Transverse colon (tissue), 4 donors: Measurements from ENCODE around the gene PTPRN2.

Source experiments
- EP300 ChIP-seq: sonication (generic); formaldehyde crosslinking; IDR thresholded peaks from one replicate; pipeline ENCODE4 v1.6.1; 2017; ENCODE audit warnings: antibody characterized with exemption, low read depth
- POLR2A ChIP-seq: fragments of 450-650 bp; IDR thresholded peaks from one replicate; pipeline ENCODE4 v1.6.1; 2016; ENCODE audit warnings: antibody characterized with exemption, mild to moderate bottlenecking, moderate library complexity
- POLR2AphosphoS5 ChIP-seq, 3 donors: sonication (generic); formaldehyde crosslinking; IDR thresholded peaks; one replicate each; pipeline ENCODE4 v1.6.1; 2016; ENCODE audit warnings: antibody characterized with exemption in 3 of 3
- TF ChIP-seq, protein P1 (sequence below), 5 experiments: fragments of 200-600 bp in 3 of 5; fragments of 450-650 bp in 2 of 5; sonication (generic) in 3 of 5; IDR thresholded peaks; 1 replicate in 2 of 5; 2 replicates in 3 of 5; pipeline ENCODE4 v1.5.1; 2016 to 2017; ENCODE audit warnings: antibody characterized with exemption in 5 of 5, inconsistent platforms in 3 of 5, mild to moderate bottlenecking in 2 of 5, moderate library complexity in 1 of 5

DNA sequence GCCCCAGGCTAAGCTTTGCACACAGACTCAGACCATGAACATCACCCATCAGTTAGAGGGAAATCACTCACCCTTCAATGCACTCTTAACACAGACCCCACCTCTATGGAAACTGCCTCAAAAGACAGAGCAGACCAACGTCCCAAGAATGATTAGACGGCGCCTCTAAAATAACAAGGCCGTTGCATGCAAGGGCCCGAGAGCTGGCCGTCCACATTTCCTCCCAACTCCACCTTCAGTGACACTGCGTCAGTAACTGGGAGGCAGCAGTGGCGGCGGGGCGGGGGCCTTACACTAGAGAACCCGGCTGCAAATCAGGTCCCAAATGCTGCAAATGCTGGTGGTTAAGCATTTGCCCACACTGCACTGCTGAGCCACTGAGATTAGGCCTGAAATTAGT, 115.0 kb downstream of the PTPRN2 start:
- TF ChIP-seq POLR2AphosphoS5 (IDR thresholded peaks at IDR 0.05) (no peak), EP300 (no peak), POLR2A (no peak)
- TF ChIP-seq, protein P1, sequence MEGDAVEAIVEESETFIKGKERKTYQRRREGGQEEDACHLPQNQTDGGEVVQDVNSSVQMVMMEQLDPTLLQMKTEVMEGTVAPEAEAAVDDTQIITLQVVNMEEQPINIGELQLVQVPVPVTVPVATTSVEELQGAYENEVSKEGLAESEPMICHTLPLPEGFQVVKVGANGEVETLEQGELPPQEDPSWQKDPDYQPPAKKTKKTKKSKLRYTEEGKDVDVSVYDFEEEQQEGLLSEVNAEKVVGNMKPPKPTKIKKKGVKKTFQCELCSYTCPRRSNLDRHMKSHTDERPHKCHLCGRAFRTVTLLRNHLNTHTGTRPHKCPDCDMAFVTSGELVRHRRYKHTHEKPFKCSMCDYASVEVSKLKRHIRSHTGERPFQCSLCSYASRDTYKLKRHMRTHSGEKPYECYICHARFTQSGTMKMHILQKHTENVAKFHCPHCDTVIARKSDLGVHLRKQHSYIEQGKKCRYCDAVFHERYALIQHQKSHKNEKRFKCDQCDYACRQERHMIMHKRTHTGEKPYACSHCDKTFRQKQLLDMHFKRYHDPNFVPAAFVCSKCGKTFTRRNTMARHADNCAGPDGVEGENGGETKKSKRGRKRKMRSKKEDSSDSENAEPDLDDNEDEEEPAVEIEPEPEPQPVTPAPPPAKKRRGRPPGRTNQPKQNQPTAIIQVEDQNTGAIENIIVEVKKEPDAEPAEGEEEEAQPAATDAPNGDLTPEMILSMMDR (IDR thresholded peaks at IDR 0.05): no peak
